GM12878 (cell line): ENCODE results near the gene PPM1K.

Experiments used
- BACH1 ChIP-seq: fragments of 450-650 bp; IDR thresholded peaks from 2 replicates; pipeline ENCODE4 v1.6.1; 2017; ENCODE audit warnings: mild to moderate bottlenecking, borderline replicate concordance
- BCL11A ChIP-seq: IDR thresholded peaks from 2 replicates; pipeline ENCODE4 v1.6.1; 2011; ENCODE audit warnings: low read depth, low read length
- CTCF ChIP-seq, 3 experiments: IDR thresholded peaks in 2 of 3; conservative IDR thresholded peaks in 1 of 3; 2 replicates each; pipeline ENCODE4 v1.5.1; 2011; ENCODE audit warnings: low read depth in 3 of 3, low read length in 3 of 3, mild to moderate bottlenecking in 3 of 3, control low read depth in 2 of 3, moderate library complexity in 2 of 3, inconsistent platforms in 1 of 3, mixed read lengths in 1 of 3; ENCODE audit not compliant: control insufficient read depth in 2 of 3, insufficient read depth in 1 of 3; ENCODE audit errors: extremely low read depth in 1 of 3
- ELK1 ChIP-seq: IDR thresholded peaks from 2 replicates; pipeline ENCODE4 v1.6.1; 2012; ENCODE audit warnings: low read depth, low read length, improper control_type of control experiment
- FOXM1 ChIP-seq: IDR thresholded peaks from 2 replicates; pipeline ENCODE4 v1.6.1; 2012; ENCODE audit warnings: low read depth, mild to moderate bottlenecking, inconsistent platforms, low read length, moderate library complexity
- POLR2A ChIP-seq: IDR thresholded peaks from 2 replicates; pipeline ENCODE4 v1.6.1; 2011; ENCODE audit warnings: low read depth, mild to moderate bottlenecking, low read length
- SMC3 ChIP-seq: IDR thresholded peaks from 2 replicates; pipeline ENCODE4 v1.6.1; 2011; ENCODE audit warnings: low read length, improper control_type of control experiment, borderline replicate concordance

- TF ChIP-seq POLR2A (no peak), ELK1 (no peak), BACH1 (no peak), BCL11A (no peak), SMC3 (no peak), FOXM1 (no peak), CTCF (IDR thresholded peaks at IDR 0.05 in 2 of 3, conservative IDR thresholded peaks at IDR 0.05 in 1 of 3; ENCODE audit: control insufficient read depth in 2 of 3, extremely low read depth in 1 of 3, insufficient read depth in 1 of 3, low read depth in 3 of 3, low read length in 3 of 3) (no peak)
These were observed 42.2 kb downstream of the PPM1K start for GRCh38 chr4:88242144-88242543.
